A673 (cell line): ENCODE results near the gene BLTP3A. TPM values are rescaled to one million over a fixed set of nuclear protein-coding genes. Genes with fewer than 3 reads are reported as not detected.
"Not testable (repeated sequence)": the region's sequence is repeated elsewhere in the genome, so short reads cannot be mapped to it uniquely, and the experiment has no call there.

Experiments
- Bru-seq: library from RNA; stranded (reverse); fragments of 400-500 nt; gene quantifications from one replicate; lab custom pipeline; 2021; lab: Mats Ljungman, UMichigan
- BruChase-seq, 2 experiments: library from RNA; stranded (reverse); fragments of 400-500 nt; gene quantifications; one replicate each; lab custom pipeline; 2021; lab: Mats Ljungman, UMichigan
- BruUV-seq: library from RNA; stranded (reverse); fragments of 400-500 nt; replicated peaks from 2 replicates; lab custom pipeline; 2021; lab: Mats Ljungman, UMichigan
- CTCF ChIA-PET: fragments of 300-600 bp; sonication (Branson Sonifier 250); formaldehyde crosslinking; loops from one replicate; lab custom pipeline; 2022; ENCODE audit warnings: antibody characterized with exemption; lab: Charles Lee
- POLR2A ChIA-PET: fragments of 300-600 bp; sonication (Branson Sonifier 250); formaldehyde crosslinking; loops from one replicate; lab custom pipeline; 2022; ENCODE audit warnings: antibody characterized with exemption; ENCODE audit not compliant: low non-redundant PET; lab: Charles Lee
- DNase-seq: peaks from one replicate; pipeline ENCODE4 v3.0.0-alpha.2; 2015; ENCODE audit warnings: low spot score
- H3K27ac ChIP-seq: fragments of 200-600 bp; sonication (generic); 2 replicates; pipeline ENCODE4 v1.5.1; 2016; ENCODE audit warnings: mixed run types, low read depth, mild to moderate bottlenecking, mixed read lengths, antibody characterized with exemption, low read length; ENCODE audit not compliant: poor library complexity, severe bottlenecking
- H3K27me3 ChIP-seq: fragments of 200-600 bp; sonication (generic); replicated peaks from 2 replicates; pipeline ENCODE4 v1.6.1; 2017; ENCODE audit warnings: mixed run types, low read depth, mild to moderate bottlenecking, mixed read lengths, antibody characterized with exemption, low read length; ENCODE audit not compliant: insufficient read depth, poor library complexity
- H3K36me3 ChIP-seq: fragments of 200-600 bp; sonication (generic); 2 replicates; pipeline ENCODE4 v1.6.1; 2016; ENCODE audit warnings: mixed run types, mild to moderate bottlenecking, mixed read lengths, antibody characterized with exemption, low read length; ENCODE audit not compliant: insufficient read depth, poor library complexity, severe bottlenecking
- H3K4me1 ChIP-seq: fragments of 200-600 bp; sonication (generic); 2 replicates; pipeline ENCODE4 v1.6.1; 2017; ENCODE audit warnings: mixed run types, mild to moderate bottlenecking, mixed read lengths, antibody characterized with exemption, low read length; ENCODE audit not compliant: insufficient read depth, poor library complexity, severe bottlenecking
- H3K4me3 ChIP-seq: fragments of 200-600 bp; sonication (generic); 2 replicates; pipeline ENCODE4 v1.5.1; 2016; ENCODE audit warnings: low read depth, mixed run types, mild to moderate bottlenecking, mixed read lengths, low read length; ENCODE audit not compliant: poor library complexity, severe bottlenecking
- H3K9me3 ChIP-seq: fragments of 200-600 bp; sonication (generic); 2 replicates; pipeline ENCODE4 v1.6.1; 2016; ENCODE audit warnings: mixed run types, low read depth, mild to moderate bottlenecking, mixed read lengths, antibody characterized with exemption, low read length; ENCODE audit not compliant: poor library complexity, severe bottlenecking
- CTCF ChIP-seq: fragments of 300-800, 200-600 bp; sonication (generic); conservative IDR thresholded peaks from 2 replicates; pipeline ENCODE4 v1.5.1; 2017; ENCODE audit warnings: low read depth, mild to moderate bottlenecking, antibody characterized with exemption, low read length, moderate library complexity, mixed read lengths
- EZH2 ChIP-seq: fragments of 200-600 bp; sonication (generic); IDR thresholded peaks from 2 replicates; pipeline ENCODE4 v1.6.1; 2017; ENCODE audit warnings: borderline replicate concordance, low read depth, mild to moderate bottlenecking, mixed read lengths, antibody characterized with exemption, low read length; ENCODE audit not compliant: poor library complexity, severe bottlenecking
- intact Hi-C: fragments of 100-400 bp; cut with micrococcal nuclease; formaldehyde crosslinking; loops from one replicate; pipeline ENCODE4 v1.10.0; 2022; ENCODE audit not compliant: unreplicated experiment
- long read RNA-seq: library from polyadenylated mRNA; stranded (forward); transcript quantifications from one replicate; pipeline ENCODE4 v2.0.0, GENCODE V29; 2022
- total RNA-seq: library from RNA; stranded (reverse); gene quantifications from 2 replicates; pipeline ENCODE4 v1.2.3, GENCODE V29; 2021

BLTP3A gene
- 20.4 and 25.3 TPM in 2 replicates for total RNA-seq
- percentile 73 among the genes with signal in this experiment for Bru-seq, nascent RNA
- BruChase-seq, experiment 1, labeled RNA remaining after a 2-hour chase, result percentile 75 among the genes with signal in this experiment
- BruChase-seq, experiment 2, labeled RNA remaining after a 6-hour chase, result percentile 82 among the genes with signal in this experiment
- long read RNA-seq, full-length matches to known transcripts, result 4 of 19 reads
- long read RNA-seq, partial matches to known transcripts, result 9 of 19 reads
- long read RNA-seq, other reads (novel, unspliced or antisense), result 6 of 19 reads

GRCh38 chr6:34791701-34792604 lies at the start of gene BLTP3A:
TSS of gene BLTP3A (plus strand) at chr6:34792083. CDS start at chr6:34792251, 168 bp downstream.
- BruUV-seq, result no TSS peak
- TF ChIP-seq EZH2 (no peak), CTCF (no peak)

GRCh38 chr6:34742094-34742493 lies 49.8 kb upstream of the BLTP3A start:
- no peaks in the 10 kb centered on the region for H3K9me3 ChIP-seq
- no peak overlapping the region for H3K4me3 ChIP-seq
- ChIA-PET CTCF (no interaction called here), POLR2A (no interaction called here)
- DNase-seq, result no peak
- BruUV-seq, result no TSS peak
- H3K27ac ChIP-seq, result no peak overlapping the region
- no peak for TF ChIP-seq EZH2
- no peak for TF ChIP-seq CTCF
- no peaks in the 10 kb centered on the region for H3K4me1 ChIP-seq
- no peaks in the 10 kb centered on the region for H3K27me3 ChIP-seq
- H3K36me3 ChIP-seq, result no peaks in the 10 kb centered on the region
- intact Hi-C loops, result no loop called here

More at GRCh38 chr6:34791701-34792604, at the start of gene BLTP3A:
- peak within 1 kb of the TSS; percentile 60 for H3K4me3 ChIP-seq
- no peaks in the 10 kb centered on the region for H3K9me3 ChIP-seq
- no peaks in the 10 kb centered on the region for H3K4me1 ChIP-seq
- POLR2A ChIA-PET, result no interaction called here
- no peaks in the 10 kb centered on the region for H3K36me3 ChIP-seq
- peak; percentile 89 for DNase-seq
- H3K27me3 ChIP-seq, result no peaks in the 10 kb centered on the region
- intact Hi-C loops, result no loop called here
- H3K27ac ChIP-seq, result peak within 1 kb of the TSS; percentile 86
- CTCF ChIA-PET, result no interaction called here

GRCh38 chr6:34743625-34744293 lies 48.1 kb upstream of the BLTP3A start:
- H3K9me3 ChIP-seq, result no peaks in the 10 kb centered on the region
- no peak overlapping the region for H3K27ac ChIP-seq
- ChIA-PET CTCF (no interaction called here), POLR2A (no interaction called here)
- no peaks in the 10 kb centered on the region for H3K4me1 ChIP-seq
- H3K36me3 ChIP-seq, result no peaks in the 10 kb centered on the region
- BruUV-seq, result no TSS peak
- DNase-seq, result no peak
- TF ChIP-seq CTCF, result no peak
- no peak overlapping the region for H3K4me3 ChIP-seq
- no peaks in the 10 kb centered on the region for H3K27me3 ChIP-seq
- intact Hi-C loops, result no loop called here

GRCh38 chr6:34744294-34744647 lies 47.6 kb upstream of the BLTP3A start:
- H3K4me1 ChIP-seq, DNase-seq, H3K4me3 ChIP-seq, H3K9me3 ChIP-seq, H3K27me3 ChIP-seq, H3K27ac ChIP-seq, CTCF ChIA-PET, intact Hi-C loops, H3K36me3 ChIP-seq, POLR2A ChIA-PET, BruUV-seq: not testable (repeated sequence)
